GM21737 (cell line): ENCODE results near the gene LCN10.
A peak's percentile ranks its signal among the peaks of the same experiment; 100 is the strongest.
"Not testable (repeated sequence)": the region's sequence is repeated elsewhere in the genome, so short reads cannot be mapped to it uniquely, and the experiment has no call there.

Source experiments
- ATAC-seq: cut with Tn5 transposase; IDR thresholded peaks from one replicate; pipeline ENCODE4 v1.9.1; 2021; ENCODE audit warnings: mild to moderate bottlenecking, moderate library complexity; ENCODE audit not compliant: unreplicated experiment

LCN10 gene

GRCh38 chr9:136773386-136774044 lies 30.8 kb upstream of the LCN10 start:
- ATAC-seq: no peak

GRCh38 chr9:136771907-136772415 lies 29.2 kb upstream of the LCN10 start:
- ATAC-seq: no peak

DNA sequence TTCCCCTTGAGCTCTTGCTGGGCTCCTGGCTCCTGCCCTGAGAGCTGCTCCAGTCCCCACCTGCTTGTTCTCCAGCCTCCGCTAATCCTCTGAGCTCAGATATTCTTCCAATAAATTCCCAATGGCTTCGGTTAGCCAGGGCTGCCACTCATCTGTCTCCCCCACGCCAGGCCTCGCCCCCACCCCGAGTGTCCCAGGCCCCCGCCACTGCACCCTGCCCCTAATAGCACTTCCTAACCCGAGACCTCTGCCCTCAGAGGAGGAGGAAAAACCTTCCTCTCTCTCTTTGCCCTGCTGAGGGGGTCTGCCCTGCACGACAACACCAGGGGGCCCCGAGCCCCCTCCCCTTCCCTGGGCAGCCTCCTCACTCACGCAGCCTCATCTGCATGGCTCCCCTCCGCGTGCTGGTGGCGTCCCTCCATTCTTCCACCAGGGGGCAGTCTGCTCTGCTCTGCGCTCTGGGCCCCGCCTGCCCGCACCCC lies 27.0 kb upstream of the LCN10 start:
- ATAC-seq: no peak

- not testable (repeated sequence) for ATAC-seq
Observed at GRCh38 chr9:136766410-136767120, 23.8 kb upstream of the LCN10 start.

DNA sequence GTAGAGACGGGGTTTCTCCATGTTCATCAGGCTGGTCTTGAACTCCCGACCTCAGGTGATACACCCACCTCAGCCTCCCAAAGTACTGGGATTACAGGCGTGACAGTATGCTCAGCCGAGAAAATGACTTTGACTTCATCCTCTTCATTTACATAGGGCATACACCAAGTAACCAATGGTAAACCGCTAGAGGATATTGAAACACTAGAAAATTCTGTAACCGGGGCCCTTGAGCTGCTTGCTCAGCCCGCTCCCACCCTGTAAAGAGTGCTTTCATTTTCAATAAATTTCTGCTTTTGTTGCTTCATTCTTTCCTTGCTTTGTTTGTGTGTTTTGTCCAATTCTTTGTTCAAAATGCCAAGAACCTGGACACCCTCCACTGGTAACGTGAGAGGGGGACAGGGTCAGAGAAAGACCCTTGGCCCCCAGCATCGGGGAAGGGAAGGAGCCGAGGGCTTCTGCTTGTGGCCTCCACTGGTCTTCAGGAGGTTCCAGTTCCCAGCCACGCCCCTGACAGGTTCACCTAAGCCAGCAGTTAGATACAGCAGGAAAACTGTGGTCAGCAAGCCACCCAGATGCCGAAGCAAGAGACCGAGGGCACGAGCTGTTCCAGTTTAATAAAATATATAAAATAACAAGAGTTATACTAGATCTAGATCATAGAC lies 23.1 kb upstream of the LCN10 start:
- ATAC-seq: peak; percentile 51

DNA sequence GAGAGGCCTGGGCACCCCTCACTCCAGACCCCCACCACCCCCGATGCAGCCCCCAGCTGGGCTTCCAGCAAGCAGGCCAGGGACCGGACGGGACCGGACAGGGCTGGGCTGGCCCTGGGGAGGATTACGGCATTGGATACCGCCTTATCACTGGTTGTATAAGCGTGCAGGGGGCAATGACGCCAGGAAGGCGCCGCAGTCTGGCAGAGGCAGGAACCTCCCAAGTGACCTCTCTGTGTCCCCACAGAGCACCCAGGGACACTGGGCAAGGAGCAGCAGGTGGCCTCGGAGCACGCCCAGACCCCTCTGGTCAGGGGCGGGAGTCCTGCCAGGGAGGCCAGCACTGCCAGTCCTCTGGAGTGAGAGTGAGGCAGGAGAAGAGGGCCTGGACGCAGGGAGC lies 22.3 kb upstream of the LCN10 start:
- no peak for ATAC-seq

DNA sequence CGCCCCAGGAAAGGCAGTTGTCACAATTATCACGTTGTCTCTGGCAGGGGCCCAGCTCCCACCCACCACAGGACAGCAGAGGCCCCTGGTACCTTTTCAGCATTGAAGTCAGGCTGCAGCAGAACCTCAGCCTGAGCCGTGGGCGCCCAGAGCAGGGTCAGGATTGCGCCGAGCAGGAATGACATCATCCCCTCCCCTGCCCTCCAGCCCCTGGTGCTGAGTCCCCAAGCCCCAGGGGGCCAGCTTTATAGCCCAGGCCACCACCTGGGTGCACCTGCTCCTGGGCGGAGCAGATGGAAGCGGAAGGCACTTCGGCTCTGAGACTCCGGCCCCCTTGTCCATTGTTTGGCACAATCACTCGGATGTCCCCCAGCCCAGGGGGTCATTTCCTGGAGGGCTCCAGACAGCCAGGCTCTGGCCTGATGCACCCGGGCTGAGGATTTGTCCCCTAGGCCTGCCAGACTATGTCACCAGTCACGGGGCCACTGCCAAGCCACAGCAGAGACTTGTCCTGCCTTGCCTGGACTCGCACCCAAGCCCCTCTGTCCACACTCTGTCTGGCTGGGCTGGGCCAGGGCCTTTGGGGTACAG lies 21.7 kb upstream of the LCN10 start, which contains the start of gene LCN15:
LCN15 (minus strand) TSS at position 218 of the 591 bp plus-strand sequence; CDS start at position 188, 30 bp downstream.
- ATAC-seq: no peak

GRCh38 chr9:136763649-136764035 lies 20.9 kb upstream of the LCN10 start:
- ATAC-seq: no peak

GRCh38 chr9:136762915-136763648 lies 20.3 kb upstream of the LCN10 start:
- no peak for ATAC-seq

GRCh38 chr9:136762221-136762691 lies 19.5 kb upstream of the LCN10 start:
- no peak for ATAC-seq

GRCh38 chr9:136761545-136761981 lies 18.8 kb upstream of the LCN10 start:
- ATAC-seq: no peak

DNA sequence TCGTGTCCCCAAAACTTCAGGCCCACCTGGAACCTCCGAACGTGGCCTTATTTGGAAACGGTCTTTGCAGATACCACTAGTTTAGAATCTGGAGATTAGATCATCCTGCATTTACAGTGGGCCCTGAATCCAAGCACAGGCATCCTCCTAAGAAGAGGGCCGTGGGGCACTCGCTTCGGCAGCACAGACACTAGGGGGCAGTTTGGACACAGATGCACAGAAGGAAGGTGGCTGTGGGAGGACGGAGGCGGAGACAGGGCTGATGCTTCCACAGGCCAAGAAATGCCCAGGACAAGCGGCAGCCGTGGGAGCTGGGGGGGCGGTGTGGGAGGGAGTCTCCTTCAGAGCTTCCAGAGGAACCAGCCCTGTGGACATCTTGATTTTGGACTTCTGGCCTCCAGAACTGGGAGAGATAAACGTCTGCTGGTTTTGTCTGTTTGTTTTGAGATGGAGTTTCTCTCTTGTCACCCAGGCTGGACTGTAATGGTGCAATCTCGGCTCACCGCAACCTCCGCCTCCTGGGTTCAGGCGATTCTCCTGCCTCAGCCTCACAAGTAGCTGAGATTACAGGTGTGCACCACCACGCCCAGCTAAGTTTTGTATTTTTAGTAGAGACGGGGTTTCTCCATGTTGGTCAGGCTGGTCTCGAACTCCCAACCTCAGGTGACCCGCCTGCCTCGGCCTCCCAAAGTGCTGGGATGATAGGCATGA lies 18.2 kb upstream of the LCN10 start:
- ATAC-seq: not testable (repeated sequence)

- no peak for ATAC-seq
Observed at GRCh38 chr9:136760424-136760823, 17.7 kb upstream of the LCN10 start.

DNA sequence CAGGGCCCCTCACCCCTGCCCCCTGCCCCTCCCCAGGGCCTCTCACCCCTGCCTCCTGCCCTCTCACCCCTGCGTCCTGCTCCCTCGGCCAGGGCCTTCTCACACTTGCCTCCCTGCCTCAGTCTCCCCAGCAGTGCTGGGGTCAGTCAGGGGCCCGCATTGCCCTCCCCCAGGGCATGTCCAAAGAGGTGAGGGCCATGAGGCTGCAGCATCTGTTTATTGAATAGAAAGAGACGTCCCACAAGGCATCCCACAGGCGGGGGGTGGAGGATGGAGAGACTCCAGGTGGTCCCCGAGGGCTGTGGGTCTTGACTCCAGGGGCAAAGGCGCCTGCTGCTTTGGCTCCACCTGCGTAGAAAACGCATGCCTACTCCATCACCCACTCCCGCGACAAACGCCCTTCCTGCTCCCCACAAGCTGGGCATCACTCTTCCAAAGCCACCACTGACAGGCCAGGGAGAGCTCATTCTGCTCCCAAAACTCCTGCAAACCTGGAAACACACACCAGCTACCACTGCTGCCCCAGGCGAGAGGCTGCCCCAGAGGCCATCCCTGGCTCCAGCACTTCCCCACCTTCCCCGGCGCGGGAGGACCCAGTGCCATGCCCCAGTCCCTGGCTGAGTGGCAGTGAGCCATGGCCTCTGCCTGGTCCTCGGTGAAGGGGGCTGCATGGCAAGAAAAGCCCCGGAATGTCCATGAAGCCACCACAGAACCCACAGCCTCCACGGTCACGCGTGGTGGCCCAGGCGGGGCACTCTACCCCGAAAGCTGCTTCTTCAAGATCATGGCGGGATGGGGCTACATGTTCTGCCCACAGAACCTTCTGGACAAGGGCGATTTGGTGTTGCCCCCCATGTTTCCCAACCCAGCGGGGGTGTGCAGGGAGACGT lies 16.9 kb upstream of the LCN10 start:
- no peak for ATAC-seq

GRCh38 chr9:136759001-136759400 lies 16.3 kb upstream of the LCN10 start:
- no peak for ATAC-seq

- ATAC-seq: no peak
Observed at GRCh38 chr9:136757751-136758140, 15.0 kb upstream of the LCN10 start.

DNA sequence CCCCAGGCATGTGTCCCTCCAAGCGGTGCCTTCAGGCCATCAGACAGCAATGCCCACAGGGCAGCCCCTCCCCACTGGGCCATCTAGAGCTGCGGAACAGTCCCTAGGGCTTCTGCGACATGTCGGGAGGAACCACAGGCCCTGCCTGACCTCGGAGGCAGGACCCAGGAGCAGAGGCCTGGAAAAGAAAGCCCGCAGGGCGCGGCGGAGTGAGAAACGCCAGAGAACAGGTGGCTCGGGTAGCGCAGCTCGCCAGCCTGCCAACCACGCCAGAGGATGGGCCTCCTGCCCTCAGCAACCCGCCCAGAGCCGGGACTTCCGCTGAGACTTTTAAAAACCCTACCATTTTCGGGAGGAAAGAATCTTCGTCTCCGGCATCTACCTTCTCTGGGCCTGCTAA lies 14.6 kb upstream of the LCN10 start:
- ATAC-seq: no peak

GRCh38 chr9:136756836-136757235 lies 14.1 kb upstream of the LCN10 start:
- ATAC-seq: no peak

DNA sequence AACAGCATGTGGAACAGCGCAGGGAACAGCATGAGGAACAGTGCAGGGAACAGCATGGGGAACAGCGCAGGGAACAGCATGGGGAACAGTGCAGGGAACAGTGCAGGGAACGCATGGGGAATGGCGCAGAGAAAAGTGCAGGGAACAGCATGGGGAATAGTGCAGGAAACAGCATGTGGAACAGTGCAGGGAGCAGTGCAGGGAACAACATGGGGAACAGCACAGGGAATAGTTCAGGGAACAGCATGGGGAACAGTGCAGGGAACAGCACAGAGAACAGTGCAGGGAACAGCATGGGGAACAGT lies 13.3 kb upstream of the LCN10 start:
- ATAC-seq: no peak
